Neural cell (in vitro differentiated cells): Measurements from ENCODE around the gene CHCHD5.
"Not testable (repeated sequence)": the region's sequence is repeated elsewhere in the genome, so short reads cannot be mapped to it uniquely, and the experiment has no call there.

Experiments used
- CTCF ChIP-seq: fragments of 450-650 bp; IDR thresholded peaks from 2 replicates; pipeline ENCODE4 v1.5.1; 2014; ENCODE audit warnings: antibody characterized with exemption, mild to moderate bottlenecking, moderate library complexity; ENCODE audit not compliant: poor library complexity, severe bottlenecking
- EZH2 ChIP-seq: fragments of 200-600, 300-800 bp; shearing (Covaris generic), sonication (generic); IDR thresholded peaks from 2 replicates; pipeline ENCODE4 v1.6.1; 2014; ENCODE audit warnings: antibody characterized with exemption, low read length, borderline replicate concordance, mild to moderate bottlenecking; ENCODE audit not compliant: insufficient read depth, poor library complexity, severe bottlenecking
- POLR2AphosphoS5 ChIP-seq: IDR thresholded peaks from 2 replicates; pipeline ENCODE4 v1.6.1; 2012
- TAF1 ChIP-seq: IDR thresholded peaks from 2 replicates; pipeline ENCODE4 v1.6.1; 2012; ENCODE audit warnings: low read depth

- TF ChIP-seq TAF1, CTCF, EZH2, POLR2AphosphoS5: not testable (repeated sequence)
Observed at GRCh38 chr2:112609320-112609719, 24.9 kb downstream of the CHCHD5 start.
